Lung (tissue), 12 donors: ENCODE data around the gene BMP7. TPM values are rescaled to one million over a fixed set of nuclear protein-coding genes. Genes with fewer than 3 reads are reported as not detected.
A peak's percentile ranks its signal among the peaks of the same experiment; 100 is the strongest.

Experiments used
- ATAC-seq: fragments of 200-7000 bp; cut with Tn5 transposase; one replicate; pipeline ENCODE4 v1.9.1; 2020; ENCODE audit warnings: moderate number of reproducible peaks; ENCODE audit not compliant: insufficient read depth, low FRiP score
- DNase-seq, 3 donors: peaks; one replicate each; pipeline ENCODE4 v3.0.0-alpha.2; 2013 to 2017
- H3K27ac ChIP-seq, 2 donors: one replicate each; pipeline ENCODE4 v1.5.1; 2013; ENCODE audit warnings: mild to moderate bottlenecking in 2 of 2, moderate library complexity in 2 of 2, control low read depth in 1 of 2, inconsistent platforms in 1 of 2, low read depth in 1 of 2, low read length in 1 of 2
- H3K27me3 ChIP-seq, 3 donors: one replicate each; pipeline ENCODE4 v1.5.1; 2013; ENCODE audit warnings: low read length in 2 of 3; ENCODE audit not compliant: control insufficient read depth in 3 of 3, insufficient read depth in 3 of 3
- H3K36me3 ChIP-seq, 4 donors: one replicate each; pipeline ENCODE4 v1.5.1; 2013; ENCODE audit warnings: low read length in 4 of 4, mild to moderate bottlenecking in 1 of 4, moderate library complexity in 1 of 4; ENCODE audit not compliant: control insufficient read depth in 4 of 4, insufficient read depth in 4 of 4
- H3K4me1 ChIP-seq, 5 donors: one replicate each; pipeline ENCODE4 v1.5.1; 2013; ENCODE audit warnings: low read length in 5 of 5, mild to moderate bottlenecking in 2 of 5, moderate library complexity in 1 of 5; ENCODE audit not compliant: control insufficient read depth in 5 of 5, insufficient read depth in 5 of 5
- H3K4me3 ChIP-seq: one replicate; pipeline ENCODE4 v1.5.1; 2013; ENCODE audit warnings: mild to moderate bottlenecking, control low read depth, moderate library complexity
- H3K9ac ChIP-seq, 2 donors: one replicate each; pipeline ENCODE4 v1.5.1; 2013; ENCODE audit warnings: low read length in 2 of 2, control low read depth in 1 of 2; ENCODE audit not compliant: insufficient read depth in 1 of 2
- H3K9me3 ChIP-seq, 4 donors: one replicate each; pipeline ENCODE4 v1.5.1; 2013; ENCODE audit warnings: low read length in 3 of 4, mild to moderate bottlenecking in 1 of 4, moderate library complexity in 1 of 4; ENCODE audit not compliant: control insufficient read depth in 4 of 4, insufficient read depth in 3 of 4
- CTCF ChIP-seq: IDR thresholded peaks from 2 replicates; pipeline ENCODE4 v1.5.1; 2012; ENCODE audit warnings: mild to moderate bottlenecking; ENCODE audit errors: control extremely low read depth, extremely low read depth
- WGBS, 2 donors: extraction: QIAGEN DNeasy Blood & Tissue Kit; methylation state at CpG; one replicate each; pipeline ENCODE4 v1.1.7; 2013; 5-methylcytosine and 5-hydroxymethylcytosine counted together
- polyA plus RNA-seq, 2 donors: library from polyadenylated mRNA; stranded (reverse); fragments of 200-250 nt; gene quantifications; one replicate each; pipeline ENCODE4 v1.2.1, GENCODE V29; 2013
- total RNA-seq, 2 donors: library from RNA; depleted of rRNA in 1 of 2; stranded (reverse); fragments of >200 nt in 1 of 2; gene quantifications; one replicate each; pipeline ENCODE4 v1.2.1, GENCODE V29; 2014 to 2021
- donor health status: control.
- donor health status: control.
- donor health status: Bipolar disorder and iron deficiency.
- donor health status: healthy.
- donor health status: DM: yes; HTN: yes; CAD: no.

Gene BMP7
- total and polyA plus RNA-seq, 4 donors = 0.67 to 10.3 (median 1.4) TPM

GRCh38 chr20:57224641-57225138 lies 41.8 kb downstream of the BMP7 start:
- H3K27ac ChIP-seq = peak overlapping the region in 1 of 2 donors; percentile 15
- H3K9ac ChIP-seq = no peak overlapping the region
- H3K27me3 ChIP-seq = no peaks in the 10 kb centered on the region
- H3K9me3 ChIP-seq = no peaks in the 10 kb centered on the region
- WGBS, 2 donors = 63 to 80% methylated on average over 19 of the region's 19 CpGs
- no peaks in the 10 kb centered on the region for H3K36me3 ChIP-seq
- ATAC-seq (no peak), DNase-seq (peak; percentile 79 to 87 (median 87))
- no peak for TF ChIP-seq CTCF
- H3K4me1 ChIP-seq = peaks cover 0 to 39% (median 16%) of the 10 kb centered on the region in 5 donors
- no peak overlapping the region for H3K4me3 ChIP-seq

GRCh38 chr20:57223648-57224489 lies 42.6 kb downstream of the BMP7 start:
- 69 to 73% methylated on average over 20 of the region's 20 CpGs for WGBS, 2 donors
- Histone ChIP-seq H3K36me3 (peaks cover 0 to 3% (median 0%) of the 10 kb centered on the region in 4 donors), H3K4me1 (peaks cover 0 to 35% (median 16%) of the 10 kb centered on the region in 5 donors), H3K9me3 (no peaks in the 10 kb centered on the region), H3K9ac (no peak overlapping the region), H3K27ac (peak overlapping the region in 1 of 2 donors; percentile 15), H3K4me3 (no peak overlapping the region), H3K27me3 (no peaks in the 10 kb centered on the region)
- DNase-seq (peak; percentile 85 to 87 (median 87)), ATAC-seq (no peak)
- no peak for TF ChIP-seq CTCF

- TF ChIP-seq CTCF = no peak
- no peak for ATAC-seq
- Histone ChIP-seq H3K36me3 (peaks cover 0 to 12% (median 2%) of the 10 kb centered on the region in 4 donors), H3K4me1 (peaks cover 0 to 35% (median 16%) of the 10 kb centered on the region in 5 donors), H3K9me3 (no peaks in the 10 kb centered on the region), H3K27me3 (no peaks in the 10 kb centered on the region), H3K4me3 (no peak overlapping the region), H3K9ac (no peak overlapping the region), H3K27ac (no peak overlapping the region)
- DNase-seq = no peak
- 77 to 88% methylated on average over 1 of the region's 1 CpG for WGBS, 2 donors
These were observed 43.9 kb downstream of the BMP7 start for GRCh38 chr20:57222631-57222950.
